Vagina (tissue), 2 donors: ENCODE data around the gene ARL5A. TPM values are rescaled to one million over a fixed set of nuclear protein-coding genes. Genes with fewer than 3 reads are reported as not detected.

Source experiments
- DNase-seq, 2 donors: peaks; one replicate each; pipeline ENCODE4 v3.0.0-alpha.2; 2017; ENCODE audit errors: extremely low spot score in 2 of 2
- H3K27ac ChIP-seq: fragments of 200-600 bp; sonication (generic); one replicate; pipeline ENCODE4 v1.5.1; 2019
- H3K27me3 ChIP-seq: fragments of 200-600 bp; sonication (generic); one replicate; pipeline ENCODE4 v1.5.1; 2019
- H3K36me3 ChIP-seq, 2 donors: fragments of 200-600 bp; sonication (generic); one replicate each; pipeline ENCODE4 v1.5.1; 2017 to 2019
- H3K4me1 ChIP-seq: fragments of 200-600 bp; sonication (generic); one replicate; pipeline ENCODE4 v1.5.1; 2019
- H3K4me3 ChIP-seq, 2 donors: fragments of 200-600 bp; sonication (generic); 1 replicate in 1 of 2; 2 replicates in 1 of 2; pipeline ENCODE4 v1.5.1; 2016 to 2019
- H3K9me3 ChIP-seq: fragments of 200-600 bp; sonication (generic); one replicate; pipeline ENCODE4 v1.5.1; 2019
- POLR2A ChIP-seq, 2 donors: fragments of 450-650 bp; IDR thresholded peaks; one replicate each; pipeline ENCODE4 v1.6.1; 2017; ENCODE audit warnings: antibody characterized with exemption in 2 of 2, mild to moderate bottlenecking in 2 of 2, moderate library complexity in 2 of 2
- POLR2AphosphoS5 ChIP-seq, 2 donors: sonication (generic); formaldehyde crosslinking; IDR thresholded peaks; one replicate each; pipeline ENCODE4 v1.9.0; 2017; ENCODE audit warnings: antibody characterized with exemption in 2 of 2, mild to moderate bottlenecking in 2 of 2, low read depth in 1 of 2; ENCODE audit not compliant: insufficient read depth in 1 of 2
- intact Hi-C: fragments of 100-400 bp; cut with DNase I; formaldehyde crosslinking; loops from one replicate; pipeline ENCODE4 v1.15.1; 2023
- total RNA-seq: library from RNA; depleted of rRNA; stranded (reverse); fragments of >200 nt; gene quantifications from one replicate; pipeline ENCODE4 v1.2.3, GENCODE V29; 2016
- TF ChIP-seq, protein P1 (sequence below), 3 experiments: fragments of 450-650 bp in 2 of 3; fragments of 200-600 bp in 1 of 3; sonication (generic) in 1 of 3; IDR thresholded peaks; one replicate each; pipeline ENCODE4 v1.5.1; 2017 to 2019; ENCODE audit warnings: antibody characterized with exemption in 3 of 3, mild to moderate bottlenecking in 2 of 3, moderate library complexity in 2 of 3

ARL5A gene
- total RNA-seq, 1 donor from 2014 or later, result 32.9 TPM

GRCh38 chr2:151753540-151753939 is 74.7 kb downstream of the ARL5A start:
- no peak overlapping the region for H3K27ac ChIP-seq
- intact Hi-C loops, result no loop called here
- DNase-seq, result no peak
- no peaks in the 10 kb centered on the region for H3K27me3 ChIP-seq
- H3K36me3 ChIP-seq, result no peaks in the 10 kb centered on the region
- H3K9me3 ChIP-seq, result no peaks in the 10 kb centered on the region
- H3K4me1 ChIP-seq, result no peaks in the 10 kb centered on the region
- TF ChIP-seq POLR2A (IDR thresholded peaks at IDR 0.05) (no peak), POLR2AphosphoS5 (IDR thresholded peaks at IDR 0.05; ENCODE audit: insufficient read depth in 1 of 2, low read depth in 1 of 2) (no peak)
- TF ChIP-seq, protein P1, sequence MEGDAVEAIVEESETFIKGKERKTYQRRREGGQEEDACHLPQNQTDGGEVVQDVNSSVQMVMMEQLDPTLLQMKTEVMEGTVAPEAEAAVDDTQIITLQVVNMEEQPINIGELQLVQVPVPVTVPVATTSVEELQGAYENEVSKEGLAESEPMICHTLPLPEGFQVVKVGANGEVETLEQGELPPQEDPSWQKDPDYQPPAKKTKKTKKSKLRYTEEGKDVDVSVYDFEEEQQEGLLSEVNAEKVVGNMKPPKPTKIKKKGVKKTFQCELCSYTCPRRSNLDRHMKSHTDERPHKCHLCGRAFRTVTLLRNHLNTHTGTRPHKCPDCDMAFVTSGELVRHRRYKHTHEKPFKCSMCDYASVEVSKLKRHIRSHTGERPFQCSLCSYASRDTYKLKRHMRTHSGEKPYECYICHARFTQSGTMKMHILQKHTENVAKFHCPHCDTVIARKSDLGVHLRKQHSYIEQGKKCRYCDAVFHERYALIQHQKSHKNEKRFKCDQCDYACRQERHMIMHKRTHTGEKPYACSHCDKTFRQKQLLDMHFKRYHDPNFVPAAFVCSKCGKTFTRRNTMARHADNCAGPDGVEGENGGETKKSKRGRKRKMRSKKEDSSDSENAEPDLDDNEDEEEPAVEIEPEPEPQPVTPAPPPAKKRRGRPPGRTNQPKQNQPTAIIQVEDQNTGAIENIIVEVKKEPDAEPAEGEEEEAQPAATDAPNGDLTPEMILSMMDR (IDR thresholded peaks at IDR 0.05), result no peak
- H3K4me3 ChIP-seq, result no peak overlapping the region

Other genes with a start within 250 kb of the ARL5A start
- gene NEB, start 93.9 kb downstream of the ARL5A start, total RNA-seq, result 0.98 TPM